GM21423 (cell line): ENCODE data around the gene TMEM31.

ENCODE experiments used
- ATAC-seq: cut with Tn5 transposase; IDR thresholded peaks from one replicate; pipeline ENCODE4 v1.9.1; 2021; ENCODE audit warnings: mild to moderate bottlenecking, moderate library complexity; ENCODE audit not compliant: unreplicated experiment

Gene TMEM31, protein sequence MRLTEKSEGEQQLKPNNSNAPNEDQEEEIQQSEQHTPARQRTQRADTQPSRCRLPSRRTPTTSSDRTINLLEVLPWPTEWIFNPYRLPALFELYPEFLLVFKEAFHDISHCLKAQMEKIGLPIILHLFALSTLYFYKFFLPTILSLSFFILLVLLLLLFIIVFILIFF

DNA sequence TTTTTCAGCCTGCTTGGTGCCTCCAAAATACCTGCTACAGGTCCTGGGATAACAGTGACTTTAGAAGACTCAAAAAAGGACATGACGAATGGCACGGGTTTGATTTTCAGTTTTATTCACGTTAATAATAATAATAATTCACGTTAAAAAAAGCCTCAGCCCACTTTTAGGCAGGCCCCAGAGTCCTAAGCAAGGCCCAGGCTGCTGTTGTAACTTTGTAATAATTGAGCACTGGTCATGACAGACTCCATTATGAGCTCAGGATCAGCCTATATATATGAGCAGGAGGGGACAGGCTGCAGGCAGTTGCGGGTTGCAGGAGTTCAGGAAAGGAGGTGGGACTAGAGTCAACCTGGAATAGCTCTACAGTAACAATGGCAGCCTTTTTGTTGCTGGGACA lies at the start of gene TMEM31:
Gene TMEM31 (plus strand): TSS at position 301 of the 400 bp plus-strand sequence. CDS start 1,350 bp downstream, outside the sequence.
- no peak for ATAC-seq

DNA sequence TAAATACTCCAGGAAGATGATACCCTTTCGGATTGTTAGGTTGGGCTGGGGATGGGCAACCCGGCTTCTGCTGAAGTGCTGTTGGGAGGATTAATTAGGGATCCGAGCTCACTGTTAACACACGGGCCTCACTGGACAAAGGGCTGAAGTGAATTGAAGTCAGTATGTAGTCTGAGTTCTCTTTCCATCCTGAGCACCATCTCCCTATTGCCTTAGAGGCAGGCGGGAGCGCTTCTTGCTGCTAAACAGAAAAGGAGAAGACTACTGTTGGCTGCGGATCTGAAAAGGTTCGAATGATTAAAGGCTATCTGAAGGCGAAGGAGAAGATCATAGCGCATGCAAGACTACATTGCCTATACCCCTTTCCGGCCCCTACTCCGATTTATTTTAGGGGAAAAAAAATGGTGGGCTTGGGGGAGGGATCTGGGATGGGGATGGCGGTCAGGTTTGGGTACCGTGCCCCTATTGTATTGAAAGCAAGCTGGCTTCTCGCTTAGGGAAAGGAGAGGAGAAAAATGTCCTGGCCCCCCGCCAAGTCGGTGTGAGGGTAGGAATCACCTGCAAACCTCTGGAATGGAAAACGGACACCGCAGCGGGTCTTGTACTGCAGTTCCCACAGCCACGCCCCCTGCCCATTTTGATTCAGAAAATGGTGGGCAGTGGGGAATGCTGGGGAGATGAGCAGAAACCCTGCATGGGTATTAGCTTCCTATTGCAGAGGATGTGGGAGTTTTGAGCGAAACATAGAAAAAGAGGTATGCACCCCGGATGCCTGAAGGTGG lies 46.5 kb upstream of the TMEM31 start:
- ATAC-seq, result no peak

DNA sequence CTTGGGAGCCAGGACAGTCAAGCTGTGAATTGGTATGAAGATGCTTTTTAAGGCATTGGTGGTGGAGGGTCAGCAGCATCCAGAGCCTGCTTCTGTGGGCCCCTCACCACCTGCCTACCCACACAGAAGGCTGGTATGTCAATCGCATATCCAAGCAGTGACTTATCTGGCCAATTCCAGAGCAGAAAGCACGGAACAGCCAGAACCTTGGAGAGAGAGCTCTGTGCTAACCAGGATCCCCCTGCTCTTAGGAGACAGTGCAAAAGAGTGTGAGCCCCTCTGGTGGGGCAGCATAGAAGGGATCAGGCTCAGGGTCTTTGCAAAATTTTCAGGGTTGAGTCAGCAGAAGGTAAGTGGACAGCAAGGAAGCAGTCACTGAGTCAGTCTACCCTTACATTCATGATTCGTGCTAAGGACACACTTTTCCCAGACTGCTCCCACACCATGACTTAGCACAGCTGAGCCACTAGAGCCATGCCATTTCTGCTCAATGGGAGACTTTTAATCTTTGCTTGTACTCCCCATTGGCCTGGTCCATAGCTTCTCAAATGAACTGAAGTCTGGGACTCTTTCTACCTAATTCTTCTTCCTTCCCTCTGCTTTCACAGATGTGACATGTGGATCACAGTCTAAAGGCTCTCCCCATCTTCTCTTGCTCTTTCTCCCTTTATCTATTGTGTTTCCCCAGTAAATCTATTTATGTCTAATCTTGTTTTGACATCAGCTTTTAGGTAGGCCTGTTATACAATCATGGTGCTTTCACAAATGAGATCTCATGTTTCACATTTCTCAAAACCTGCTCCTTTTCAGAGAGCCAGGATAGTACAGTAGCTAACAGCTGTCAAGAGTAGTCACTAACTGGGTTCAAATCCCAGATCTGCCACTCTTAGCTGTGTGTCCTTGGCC lies 44.3 kb upstream of the TMEM31 start:
- no peak for ATAC-seq

- no peak for ATAC-seq
Observed at GRCh38 chrX:103669745-103670144, 41.0 kb upstream of the TMEM31 start.

DNA sequence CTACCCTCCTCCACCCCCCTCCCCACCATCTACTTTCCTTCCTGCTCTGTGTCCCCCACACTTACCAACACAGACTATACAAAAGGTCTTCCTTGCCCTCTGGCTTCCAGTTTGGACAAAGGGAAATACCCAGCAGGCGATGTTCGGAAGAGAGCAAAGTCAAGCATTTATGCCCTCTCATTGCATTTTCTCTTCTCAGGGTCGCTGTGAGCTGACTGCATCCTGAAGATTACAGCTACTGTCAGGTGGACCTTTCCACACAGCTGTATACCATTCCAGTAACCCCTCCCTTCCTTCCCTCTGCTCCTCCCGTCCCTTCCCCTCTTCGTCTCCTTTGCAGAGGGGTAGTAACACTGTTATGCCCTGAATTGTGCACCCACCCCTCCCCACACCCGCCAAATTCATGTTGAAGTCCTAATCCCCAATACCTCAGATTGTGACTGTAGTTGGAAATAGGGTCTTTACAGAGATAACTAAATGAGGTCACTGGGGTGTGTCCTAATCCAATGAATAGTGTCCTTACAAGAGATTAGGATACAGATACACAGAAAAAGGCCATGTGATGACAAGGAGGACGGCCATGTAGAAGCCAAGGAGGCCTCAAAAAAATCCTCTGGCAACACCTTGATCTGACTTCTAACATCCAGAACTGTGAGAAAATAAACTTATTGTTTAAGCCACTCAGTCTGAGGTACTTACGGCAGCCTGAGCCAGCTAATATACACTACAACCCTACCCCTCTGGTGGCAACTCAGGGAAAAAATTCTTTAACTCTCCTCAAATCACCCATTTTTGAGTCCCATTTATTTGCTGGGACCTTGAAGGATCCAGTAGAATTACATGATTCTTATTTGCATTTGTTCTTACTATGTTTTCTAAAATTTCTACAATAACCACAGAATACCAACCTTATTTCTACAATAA lies 35.9 kb upstream of the TMEM31 start:
- ATAC-seq, result no peak

DNA sequence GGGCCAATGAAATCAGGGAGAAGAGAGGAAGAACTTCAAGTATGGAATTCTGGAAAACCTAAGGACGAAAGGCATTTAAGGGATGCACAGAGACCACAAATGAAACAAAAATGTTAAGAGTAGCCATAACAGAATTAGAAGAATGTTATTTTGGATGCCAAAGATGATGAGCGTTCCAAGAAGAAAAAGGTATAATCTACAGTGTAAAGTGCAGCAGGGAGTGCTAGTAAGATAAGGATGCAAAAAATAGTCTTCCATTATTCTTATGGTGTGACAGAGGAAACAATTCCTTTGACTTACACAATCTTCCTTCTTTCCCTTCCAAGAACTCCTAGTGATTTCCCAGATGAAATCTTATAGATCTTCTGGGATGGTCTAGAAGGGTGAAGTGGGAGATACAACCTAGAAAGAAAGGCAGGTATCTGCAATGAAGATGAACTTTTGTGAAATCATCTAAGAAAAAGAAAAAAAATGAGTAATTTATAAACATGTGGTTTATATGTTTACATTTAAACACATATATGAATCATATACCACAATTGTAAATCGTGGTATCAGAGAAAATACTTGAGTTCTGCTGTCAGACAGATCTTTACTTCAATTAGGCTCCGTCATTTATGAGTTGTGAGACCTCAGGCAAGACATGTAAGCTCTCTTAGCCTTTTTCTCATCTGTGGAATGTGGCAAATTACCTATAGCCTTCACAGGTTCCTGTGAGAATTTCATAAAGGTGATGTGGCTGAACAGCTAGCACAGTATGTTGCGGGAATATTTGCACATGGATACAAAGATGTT lies 32.3 kb upstream of the TMEM31 start:
- ATAC-seq, result no peak

GRCh38 chrX:103681443-103681842 lies 29.3 kb upstream of the TMEM31 start:
- no peak for ATAC-seq

DNA sequence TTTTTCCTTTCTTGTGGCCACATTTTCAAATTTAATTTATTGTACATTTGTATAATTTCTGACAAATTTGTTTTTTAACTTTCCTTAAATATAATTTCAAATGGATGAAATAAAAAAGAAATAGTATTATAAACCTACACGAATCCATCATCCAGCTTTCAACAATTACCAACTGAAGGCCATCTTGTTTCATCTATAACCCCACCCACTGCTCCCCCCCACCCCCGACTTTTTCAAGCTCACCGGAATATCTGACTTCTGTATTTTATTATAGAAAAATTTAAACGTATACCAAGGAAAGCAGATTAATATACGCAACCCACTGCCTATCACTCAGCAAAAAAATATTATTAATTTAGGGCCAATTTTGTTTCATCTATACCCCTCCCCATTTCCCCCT lies 25.3 kb upstream of the TMEM31 start:
- ATAC-seq, result no peak

GRCh38 chrX:103686199-103687072 lies 24.3 kb upstream of the TMEM31 start, which contains the start of gene MORF4L2:
Gene MORF4L2, minus strand, starts transcription at chrX:103686699. Its CDS starts 9,672 bp downstream, at chrX:103677027.
- ATAC-seq, result peak; percentile 93

GRCh38 chrX:103687073-103687695 lies 23.5 kb upstream of the TMEM31 start:
- peak; percentile 54 for ATAC-seq

GRCh38 chrX:103687696-103688201 lies 23.0 kb upstream of the TMEM31 start:
- no peak for ATAC-seq

DNA sequence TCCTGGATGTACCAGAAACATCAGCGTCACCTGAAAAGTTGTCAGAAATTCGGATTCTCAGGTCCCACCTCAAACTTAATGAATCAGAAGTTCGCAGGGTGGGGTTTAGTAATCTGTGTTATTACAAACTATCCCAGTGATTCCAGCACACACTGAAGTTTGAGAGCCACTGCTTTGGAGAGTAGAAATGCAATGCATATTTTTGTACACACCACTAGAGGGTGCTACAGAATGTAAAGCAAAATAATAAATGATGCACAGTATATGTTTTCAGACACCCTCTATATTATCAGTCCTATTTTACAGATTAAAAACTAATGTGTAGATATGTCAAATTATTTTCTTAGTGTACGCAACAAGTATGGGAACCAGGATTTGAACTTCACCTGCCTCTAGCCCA lies 21.8 kb upstream of the TMEM31 start:
- ATAC-seq, result no peak

DNA sequence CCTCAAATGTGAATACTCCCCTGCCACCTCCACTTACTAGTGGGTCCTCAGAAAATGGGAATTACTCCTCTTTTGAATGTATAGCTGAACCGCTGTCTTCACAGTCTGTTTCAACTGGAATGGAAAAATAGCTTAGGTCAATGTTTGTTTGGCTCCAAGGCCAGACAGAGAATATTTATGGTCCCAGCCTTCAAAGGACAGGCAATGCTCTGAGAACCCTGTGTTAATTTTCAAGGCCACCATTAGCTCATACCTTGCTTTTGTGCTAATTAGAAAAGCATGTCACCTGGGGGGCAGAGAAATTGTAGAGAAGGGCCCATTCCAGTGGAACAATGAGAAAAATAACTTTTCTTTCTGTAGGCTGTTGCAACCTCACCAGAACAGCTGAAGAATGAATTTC lies 19.6 kb upstream of the TMEM31 start:
- ATAC-seq, result no peak

DNA sequence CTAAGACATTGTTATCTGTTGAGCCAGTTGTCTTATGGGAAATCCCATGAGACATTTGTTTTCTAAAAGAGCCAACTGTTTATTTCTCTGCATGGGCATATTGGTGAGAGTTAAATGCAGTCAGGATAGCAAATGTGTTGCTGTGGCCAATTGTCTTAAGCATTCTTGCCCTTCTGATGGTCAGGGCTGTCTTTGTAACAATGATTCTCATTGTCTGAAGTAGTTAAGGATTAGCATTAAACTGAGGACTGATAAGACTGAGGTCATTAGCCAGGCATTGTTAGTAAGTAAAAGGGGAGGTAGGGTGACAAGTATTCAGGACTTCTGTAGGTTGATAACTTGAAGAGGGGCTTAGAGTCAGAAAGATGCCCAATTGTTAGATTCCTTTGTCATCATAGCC lies 13.0 kb upstream of the TMEM31 start:
- ATAC-seq, result no peak

GRCh38 chrX:103699243-103699642 lies 11.5 kb upstream of the TMEM31 start:
- no peak for ATAC-seq

- no peak for ATAC-seq
Observed at GRCh38 chrX:103704863-103705262, 5.8 kb upstream of the TMEM31 start.

DNA sequence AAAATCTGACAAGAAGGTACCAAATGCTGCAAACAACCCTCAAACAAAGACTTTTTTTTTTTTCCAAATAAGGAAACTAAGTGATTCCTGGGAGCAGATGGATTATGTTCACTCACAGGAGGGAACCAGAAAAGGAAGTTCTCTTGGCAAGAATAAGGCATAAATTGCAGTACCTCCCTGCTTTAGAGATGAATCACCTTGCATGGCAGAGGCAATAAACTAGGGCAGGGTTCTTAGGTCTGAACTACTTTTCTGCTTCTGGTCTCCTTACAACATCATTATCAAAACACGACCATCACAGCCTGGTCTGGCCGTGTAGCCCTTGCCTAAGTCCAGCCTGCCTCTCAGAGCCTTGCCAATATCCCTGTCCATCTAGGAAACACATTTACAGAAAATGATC lies 6.3 kb downstream of the TMEM31 start:
- no peak for ATAC-seq

DNA sequence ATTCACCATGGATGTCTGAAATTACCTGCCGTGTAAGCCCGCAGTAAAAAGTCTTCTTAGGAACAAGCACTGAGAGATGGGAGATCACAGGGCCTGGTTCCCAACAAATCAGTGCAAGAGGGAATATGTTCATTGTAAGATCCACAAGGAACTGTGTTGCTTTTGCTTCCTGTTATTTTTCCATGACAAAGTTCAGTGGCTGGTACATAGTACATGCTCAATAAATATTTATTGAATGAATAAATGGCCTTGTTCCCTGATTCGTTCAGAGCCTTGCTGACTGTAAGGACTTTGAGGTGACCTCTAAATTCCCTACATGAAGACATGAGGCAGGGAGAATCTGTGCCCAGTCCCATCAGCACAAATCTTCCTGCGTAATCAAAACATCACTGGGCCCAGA lies 7.4 kb downstream of the TMEM31 start:
- ATAC-seq, result no peak
